HepG2 (cell line): ENCODE results near the gene PRKAB1. TPM values are rescaled to one million over a fixed set of nuclear protein-coding genes. Genes with fewer than 3 reads are reported as not detected.
A peak's percentile ranks its signal among the peaks of the same experiment; 100 is the strongest.

Experiments used
- ATAC-seq: fragments of 200-7000 bp; cut with Tn5 transposase; 3 replicates; pipeline ENCODE4 v1.9.1; 2020; ENCODE audit warnings: mild to moderate bottlenecking, moderate library complexity
- BruUV-seq: library from RNA; stranded (reverse); fragments of 400-500 nt; replicated peaks from 2 replicates; lab custom pipeline; 2021; lab: Mats Ljungman, UMichigan
- CTCF ChIA-PET: fragments of 300-600 bp; formaldehyde crosslinking; extraction: SDS; loops from one replicate; lab custom pipeline; 2021; ENCODE audit warnings: low total read pairs, inconsistent platforms, low intra/inter-chr PET ratio; lab: Yijun Ruan, JAX
- POLR2A ChIA-PET: fragments of 350-600 bp; sonication (Branson Sonifier 250); formaldehyde crosslinking; loops from one replicate; lab custom pipeline; 2020; ENCODE audit warnings: antibody characterized with exemption, inconsistent platforms; lab: Yijun Ruan, JAX
- DNase-seq: peaks from one replicate; pipeline ENCODE4 v3.0.0-alpha.2; 2015; ENCODE audit warnings: low spot score
- FAIRE-seq: peaks from 3 replicates; lab custom pipeline; 2011; peaks lifted over from hg19 to GRCh38; lab: Jason Lieb, UNC
- H2AFZ ChIP-seq: one replicate; pipeline ENCODE4 v1.6.1; 2011; ENCODE audit warnings: low read length, inconsistent platforms
- H3K27ac ChIP-seq: fragments of 300-600 bp; 3 replicates; pipeline ENCODE4 v1.8.0; 2011; ENCODE audit warnings: mixed run types, mild to moderate bottlenecking, mixed read lengths, low read length, inconsistent platforms; ENCODE audit not compliant: insufficient read depth; ENCODE audit errors: extremely low read length
- H3K27me3 ChIP-seq, 2 experiments: fragments of 200-600 bp in 1 of 2; 2 replicates in 1 of 2; 3 replicates in 1 of 2; pipeline versions ENCODE4 v1.6.0 to v1.8.0; 2011; ENCODE audit warnings: low read length in 2 of 2, mild to moderate bottlenecking in 2 of 2, moderate library complexity in 2 of 2, inconsistent platforms in 1 of 2; ENCODE audit not compliant: insufficient read depth in 2 of 2, control insufficient read depth in 1 of 2
- H3K36me3 ChIP-seq, 2 experiments: fragments of 200-600 bp in 1 of 2; replicated peaks in 1 of 2; 2 replicates in 1 of 2; 3 replicates in 1 of 2; pipeline versions ENCODE4 v1.5.1 to v1.8.0; 2011; ENCODE audit warnings: low read length in 2 of 2, inconsistent platforms in 1 of 2; ENCODE audit not compliant: insufficient read depth in 2 of 2, control insufficient read depth in 1 of 2
- H3K4me1 ChIP-seq: 2 replicates; pipeline ENCODE4 v1.5.1; 2012; ENCODE audit warnings: low read length, inconsistent platforms; ENCODE audit not compliant: insufficient read depth
- H3K4me2 ChIP-seq: 2 replicates; pipeline ENCODE4 v1.6.0; 2011; ENCODE audit warnings: low read depth, low read length, inconsistent platforms
- H3K4me3 ChIP-seq, 3 experiments: fragments of 200-600 bp in 1 of 3; sonication (generic), shearing (Covaris generic) in 1 of 3; replicated peaks in 1 of 3; 2 replicates each; pipeline ENCODE4 v1.5.1; 2011 to 2016; ENCODE audit warnings: low read length in 3 of 3, inconsistent platforms in 2 of 3, low read depth in 2 of 3, mild to moderate bottlenecking in 2 of 3, control low read depth in 1 of 3, mixed read lengths in 1 of 3; ENCODE audit not compliant: insufficient read depth in 1 of 3
- H3K79me2 ChIP-seq: one replicate; pipeline ENCODE4 v1.6.1; 2011; ENCODE audit warnings: low read length, inconsistent platforms; ENCODE audit not compliant: insufficient read depth
- H3K9ac ChIP-seq: 2 replicates; pipeline ENCODE4 v1.6.0; 2011; ENCODE audit warnings: mild to moderate bottlenecking, low read depth, low read length, inconsistent platforms; ENCODE audit not compliant: insufficient read depth
- H3K9me3 ChIP-seq: 2 replicates; pipeline ENCODE4 v1.5.1; 2012; ENCODE audit warnings: mild to moderate bottlenecking, low read length
- H4K20me1 ChIP-seq: 2 replicates; pipeline ENCODE4 v1.6.0; 2011; ENCODE audit warnings: inconsistent platforms, mild to moderate bottlenecking, low read length, moderate library complexity; ENCODE audit not compliant: insufficient read depth
- ELF3 ChIP-seq: IDR thresholded peaks from 2 replicates; pipeline ENCODE4 v1.6.1; 2016; ENCODE audit warnings: missing genetic modification reagents, missing compliant biosample characterization
- FOXP4 ChIP-seq: sonication (generic); formaldehyde crosslinking; IDR thresholded peaks from 2 replicates; pipeline ENCODE4 v1.4.0; 2020; ENCODE audit warnings: missing genetic modification reagents
- KLF9 ChIP-seq: IDR thresholded peaks from 2 replicates; pipeline ENCODE4 v1.6.1; 2016; ENCODE audit warnings: low read depth
- NR2F6 ChIP-seq, 2 experiments: IDR thresholded peaks; 2 replicates each; pipeline ENCODE4 v1.6.1; 2016; ENCODE audit warnings: antibody characterized with exemption in 1 of 2, mild to moderate bottlenecking in 1 of 2
- ZNF572 ChIP-seq: sonication (generic); formaldehyde crosslinking; IDR thresholded peaks from 2 replicates; pipeline ENCODE4 v1.5.1; 2020; ENCODE audit warnings: mild to moderate bottlenecking, missing genetic modification reagents
- WGBS: methylation state at CpG from one replicate; pipeline ENCODE4 v1.1.6; 2017; ENCODE audit warnings: low lambda C conversion rate; 5-methylcytosine and 5-hydroxymethylcytosine counted together
- in situ Hi-C: cut with HindIII; loops from 2 replicates; pipeline ENCODE4 v1.10.0; 2017; ENCODE audit warnings: low pct_unique_long_range_greater_than_20kb; ENCODE audit not compliant: extremely low pct_ligation_motif_present
- intact Hi-C: fragments of 100-400 bp; cut with micrococcal nuclease; formaldehyde crosslinking; loops from one replicate; pipeline ENCODE4 v1.10.0; 2022; ENCODE audit not compliant: unreplicated experiment
- polyA plus RNA-seq, 8 experiments: library from polyadenylated mRNA; depleted of rRNA in 3 of 8; stranded (reverse) in 7 of 8; unstranded in 1 of 8; fragments of >200 nt; fragmentation: Illumina TruSeq in 4 of 8; extraction: Trizol in 4 of 8; gene quantifications; 2 replicates each; pipeline versions ENCODE4 v1.2.1 to v1.2.3, GENCODE V29; 2011 to 2016; ENCODE audit warnings: low read depth in 4 of 8, missing spikeins in 1 of 8, mixed read lengths in 1 of 8; ENCODE audit not compliant: insufficient read depth in 1 of 8
- total RNA-seq, 5 experiments: library from RNA; depleted of rRNA; stranded (reverse); fragments of >200 nt; fragmentation: Illumina TruSeq; extraction: Trizol; gene quantifications; 2 replicates each; pipeline ENCODE4 v1.2.3, GENCODE V29; 2016; ENCODE audit warnings: low read depth in 1 of 5

The PRKAB1 gene
- total and polyA plus RNA-seq, 2 of the 13 experiments (the other 11 are each of a cell fraction or from before 2014, with no cell fraction given): 28.4 to 35.5 TPM

- peak; percentile 23; the same call in 1 of the 2 replicates for TF ChIP-seq FOXP4 (CRISPR knock-in tag)
- no peak for TF ChIP-seq ZNF572
- peak; percentile 40; the same call in 1 of the 2 replicates for TF ChIP-seq ELF3
Measured at GRCh38 chr12:119684711-119685369, 16.9 kb downstream of the PRKAB1 start (continued).

GRCh38 chr12:119685375-119685774 is 17.4 kb downstream of the PRKAB1 start:
- no peaks in the 10 kb centered on the region for H4K20me1 ChIP-seq
- in situ Hi-C loops (no loop called here), intact Hi-C loops (no loop called here)
- no peaks in the 10 kb centered on the region for H3K27me3 ChIP-seq
- no peak overlapping the region for H3K9ac ChIP-seq
- DNase-seq (no peak), FAIRE-seq (no peak), ATAC-seq (no peak)
- POLR2A ChIA-PET: interaction anchor here (6.1 kb wide), 1 partner anchor 16 kb away, joined by 40 read pairs; the partner anchor contains the start of gene PRKAB1
- H3K27ac ChIP-seq: peak overlapping the region; percentile 65
- no TSS peak for BruUV-seq
- H3K4me2 ChIP-seq: no peak overlapping the region
- no peaks in the 10 kb centered on the region for H3K79me2 ChIP-seq
- no peak overlapping the region for H3K4me3 ChIP-seq
- peaks cover 4 to 17% of the 10 kb centered on the region in 2 experiments for H3K36me3 ChIP-seq
- peaks cover 80% of the 10 kb centered on the region for H3K4me1 ChIP-seq
- no peaks in the 10 kb centered on the region for H3K9me3 ChIP-seq
- CTCF ChIA-PET: no interaction called here
- no peak overlapping the region for H2AFZ ChIP-seq
- WGBS: 86% methylated on average over 4 of the region's 4 CpGs
- 0 out of 2 replicates have a peak, but pooled peaks have one; percentile 7 for TF ChIP-seq NR2F6 (IDR thresholded peaks at IDR 0.05)
- TF ChIP-seq NR2F6 (CRISPR knock-in tag; IDR thresholded peaks at IDR 0.05): no peak
- no peak for TF ChIP-seq KLF9
